Fibroblast of gingiva (primary cell): ENCODE results near the gene ZKSCAN8.
"Not testable (repeated sequence)": the region's sequence is repeated elsewhere in the genome, so short reads cannot be mapped to it uniquely, and the experiment has no call there.

Source experiments
- DNase-seq: peaks from one replicate; pipeline ENCODE4 v3.0.0-alpha.2; 2011; ENCODE audit warnings: low read depth

The ZKSCAN8 gene

DNA sequence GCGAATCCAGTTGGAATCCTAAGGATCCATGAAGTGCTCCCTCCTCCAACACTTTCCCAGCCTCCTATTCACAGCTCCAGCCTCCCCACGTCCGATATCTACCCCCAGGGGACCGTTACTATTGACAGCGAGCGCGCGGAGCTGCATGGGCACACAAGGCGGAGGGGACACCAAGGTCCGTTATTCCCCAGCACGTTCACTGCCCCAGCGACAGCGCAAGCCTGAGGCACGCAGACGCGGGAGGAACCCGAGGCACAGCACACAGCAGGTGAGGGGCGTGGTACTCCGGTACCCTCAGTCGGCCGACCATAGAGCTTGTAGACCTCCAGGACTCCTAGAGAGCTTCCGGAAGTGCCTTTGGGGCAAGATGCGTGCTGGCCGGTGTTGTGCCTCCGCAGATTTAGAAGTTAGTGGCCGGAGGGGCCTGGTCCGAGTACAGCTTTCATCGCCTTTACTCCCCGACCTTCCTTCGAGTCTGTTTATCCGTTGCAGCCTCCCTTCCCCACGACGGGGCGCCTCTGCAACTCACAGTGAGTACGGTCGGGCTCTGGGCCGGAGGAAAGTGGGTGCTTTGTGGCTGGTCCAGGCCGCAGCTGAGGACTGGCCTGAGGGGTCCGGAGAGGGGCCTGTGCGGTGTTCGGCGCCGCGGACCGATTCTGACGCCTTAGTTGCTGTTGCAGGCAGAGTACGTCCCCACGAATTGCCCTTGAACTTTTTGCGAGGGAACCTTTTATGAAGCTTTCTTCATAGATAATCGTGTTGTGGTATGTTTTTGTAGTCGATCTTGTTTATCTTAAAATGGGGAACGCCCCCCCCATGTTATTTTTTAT is at the start of gene ZKSCAN8:
TSS of gene ZKSCAN8 (plus strand) at position 384 of the 830 bp plus-strand sequence. CDS start 6,525 bp downstream, outside the sequence.
- DNase-seq: peak; percentile 87

DNA sequence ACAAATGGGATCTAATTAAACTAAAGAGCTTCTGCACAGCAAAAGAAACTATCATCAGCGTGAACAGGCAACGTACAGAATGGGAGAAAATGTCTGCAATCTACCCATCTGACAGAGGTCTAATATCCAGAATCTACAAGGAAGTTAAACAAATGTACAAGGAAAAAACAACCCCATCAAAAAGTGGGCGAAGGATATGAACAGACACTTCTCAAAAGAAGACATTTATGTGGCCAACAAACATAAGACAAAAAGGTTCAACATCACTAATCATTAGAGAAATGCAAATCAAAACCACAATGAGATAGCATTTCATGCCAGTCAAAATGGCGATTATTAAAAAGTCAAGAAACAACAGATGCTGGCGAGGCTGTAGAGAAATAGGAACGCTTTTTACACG is 39.5 kb upstream of the ZKSCAN8 start:
- DNase-seq: not testable (repeated sequence)

DNA sequence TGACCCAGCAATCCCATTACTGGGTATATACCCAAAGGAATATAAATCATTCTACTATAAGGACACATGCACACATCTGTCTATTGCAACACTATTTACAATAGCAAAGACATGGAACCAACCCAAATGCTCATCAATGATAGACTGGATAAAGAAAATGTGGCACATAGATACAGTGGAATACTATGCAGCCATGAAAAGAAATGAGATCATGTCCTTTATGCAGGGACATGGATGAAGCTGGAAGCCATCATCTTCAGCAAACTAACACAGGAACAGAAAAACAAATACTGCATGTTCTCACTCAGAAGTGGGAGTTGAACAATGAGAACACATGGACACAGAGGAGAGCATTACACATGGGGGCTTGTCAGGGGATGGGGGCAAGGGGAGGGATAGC is 39.0 kb upstream of the ZKSCAN8 start:
- DNase-seq: not testable (repeated sequence)

DNA sequence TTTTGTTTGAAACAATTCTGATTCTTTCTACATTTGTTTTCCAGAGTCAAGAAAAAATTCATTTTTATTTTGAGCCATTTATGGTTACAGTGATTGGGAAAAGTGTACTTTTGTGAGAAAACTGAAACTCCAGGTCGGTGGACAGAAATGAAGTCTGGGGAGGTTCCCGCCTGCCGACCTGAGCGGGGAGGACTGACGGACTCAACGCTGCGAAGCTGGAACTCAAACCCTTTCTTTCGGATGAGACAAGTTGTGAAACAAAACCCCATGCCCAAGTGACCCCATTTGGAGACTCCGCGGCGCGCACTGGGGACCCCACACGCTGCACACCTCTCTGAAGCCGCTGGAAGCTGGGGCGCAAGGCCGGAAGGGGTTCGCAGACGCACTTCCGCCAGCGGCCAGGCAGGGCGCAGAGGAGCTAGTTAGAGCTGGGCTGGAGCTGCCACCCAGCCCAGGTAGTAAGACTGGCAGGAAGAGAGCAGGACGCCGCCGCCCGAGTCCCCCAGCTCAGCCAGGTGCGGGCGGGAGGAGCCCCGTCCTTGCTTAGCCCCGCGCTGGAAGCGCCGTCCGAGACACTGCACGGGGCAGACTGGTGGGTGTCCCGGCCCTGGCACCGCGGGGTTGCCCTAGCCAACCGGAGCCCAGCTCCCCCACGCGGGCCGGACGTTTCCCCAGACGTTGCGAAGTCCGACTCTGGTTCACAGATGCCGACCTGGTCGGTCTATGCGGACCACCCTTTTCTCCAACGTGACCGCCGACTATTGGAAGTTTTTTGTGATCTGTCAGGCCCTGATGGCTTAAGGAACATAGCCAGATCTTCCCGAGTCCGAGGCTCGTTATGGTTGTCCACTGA is 37.1 kb upstream of the ZKSCAN8 start:
- peak; percentile 79 for DNase-seq

DNA sequence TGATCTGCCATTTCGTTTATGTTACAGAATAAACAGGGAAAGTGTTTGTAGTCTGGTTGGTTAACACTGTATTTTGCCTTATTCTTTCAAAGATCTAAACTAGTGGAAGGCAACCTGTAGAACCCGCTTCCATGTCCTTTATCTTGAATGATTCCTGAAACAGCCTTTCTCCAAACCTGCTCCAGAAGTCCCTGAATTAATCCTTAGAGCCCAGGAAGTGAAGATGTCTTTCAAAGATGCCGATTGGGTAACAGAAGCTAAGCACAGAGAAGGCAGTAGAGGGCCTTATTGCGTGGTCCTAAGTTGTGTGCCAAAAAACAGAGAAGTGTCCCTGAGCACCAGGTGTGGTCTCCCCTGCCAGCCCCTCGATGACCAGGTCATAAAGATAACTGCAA is 36.4 kb upstream of the ZKSCAN8 start:
- DNase-seq: peak; percentile 4

DNA sequence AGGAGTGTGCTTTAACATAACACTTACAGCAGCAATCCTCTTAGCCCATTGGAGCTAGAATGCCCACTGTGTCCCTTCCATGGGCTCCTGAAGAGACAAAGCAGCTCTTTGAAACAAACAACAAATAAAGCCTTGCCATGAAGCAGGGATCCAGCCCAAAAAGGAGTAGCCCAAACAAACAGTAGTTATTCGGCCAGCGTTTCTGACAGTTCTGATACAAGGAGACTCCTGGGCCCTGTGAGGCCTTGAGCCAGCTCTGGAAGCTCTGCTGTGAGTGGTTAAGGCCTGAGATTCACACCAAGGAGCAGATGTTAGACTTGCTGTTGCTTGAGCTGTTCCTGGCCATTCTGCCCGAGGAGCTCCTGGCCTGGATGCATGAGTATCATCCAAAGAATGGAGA is 34.2 kb upstream of the ZKSCAN8 start:
- DNase-seq: no peak

DNA sequence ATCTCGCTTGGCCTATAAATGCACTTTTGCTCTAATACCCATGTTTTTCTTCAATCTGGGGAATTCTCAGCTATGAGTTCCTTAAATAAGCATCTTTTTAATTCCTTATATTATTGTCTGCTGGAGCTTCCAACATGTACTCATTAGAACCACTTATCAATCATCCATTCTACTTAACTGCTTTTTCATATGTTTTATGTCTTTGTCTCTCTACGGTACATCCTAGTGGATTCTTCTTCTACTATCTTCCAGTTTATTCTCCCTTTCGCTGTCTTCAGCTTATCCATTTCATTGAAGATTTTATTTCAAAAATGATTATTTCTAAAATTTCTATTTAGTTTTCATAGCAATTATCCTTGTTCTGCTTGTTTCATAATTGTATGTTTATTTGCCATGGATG is 29.7 kb upstream of the ZKSCAN8 start:
- no peak for DNase-seq

DNA sequence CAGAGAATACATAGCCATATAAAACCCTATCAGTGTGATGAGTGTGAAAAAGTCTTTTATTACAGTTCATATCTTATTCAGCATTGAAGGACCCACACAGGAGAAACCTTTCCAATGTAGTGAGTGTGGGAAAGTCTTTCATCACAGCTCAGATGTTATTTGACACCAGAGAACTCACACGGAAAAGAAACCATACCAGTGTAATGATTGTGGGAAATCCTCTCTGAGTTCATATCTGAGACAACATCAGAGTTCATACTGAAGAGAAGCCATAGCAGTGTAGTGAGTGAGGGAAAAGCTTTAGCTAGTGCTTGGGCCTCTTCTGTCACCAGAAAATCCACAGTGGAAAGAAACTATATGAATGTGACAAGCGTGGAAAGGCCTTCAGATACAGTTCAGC is 25.9 kb upstream of the ZKSCAN8 start:
- no peak for DNase-seq

DNA sequence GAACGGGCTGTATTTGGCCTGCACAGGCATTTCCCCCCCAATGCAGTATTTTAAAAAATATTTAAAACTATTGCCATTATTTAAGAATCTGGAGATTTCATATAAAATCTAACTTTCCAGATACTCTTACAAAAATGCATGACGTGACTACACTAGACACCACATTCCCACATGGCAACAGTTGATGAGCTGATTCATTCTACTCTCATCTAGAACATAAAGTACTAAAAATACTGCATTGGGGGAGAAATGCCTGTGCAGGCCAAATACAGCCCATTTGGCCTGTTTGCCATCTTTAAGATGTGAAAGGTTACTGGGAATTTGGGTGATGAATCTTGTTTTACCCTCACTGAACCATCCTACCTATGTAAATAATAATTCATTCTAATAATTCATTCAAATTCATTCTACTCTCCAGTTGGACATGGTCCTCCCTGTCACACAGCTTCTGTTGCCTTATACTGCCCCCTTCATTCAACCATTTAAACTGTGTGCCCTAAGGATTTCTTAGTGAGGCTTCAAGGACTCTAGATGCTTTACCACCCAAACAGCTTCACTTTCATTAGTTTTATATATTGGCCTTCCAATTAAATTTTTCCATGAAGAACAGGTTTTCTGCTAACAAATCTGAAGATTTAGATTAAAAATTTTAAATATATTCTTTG is 24.2 kb upstream of the ZKSCAN8 start:
- DNase-seq: no peak

DNA sequence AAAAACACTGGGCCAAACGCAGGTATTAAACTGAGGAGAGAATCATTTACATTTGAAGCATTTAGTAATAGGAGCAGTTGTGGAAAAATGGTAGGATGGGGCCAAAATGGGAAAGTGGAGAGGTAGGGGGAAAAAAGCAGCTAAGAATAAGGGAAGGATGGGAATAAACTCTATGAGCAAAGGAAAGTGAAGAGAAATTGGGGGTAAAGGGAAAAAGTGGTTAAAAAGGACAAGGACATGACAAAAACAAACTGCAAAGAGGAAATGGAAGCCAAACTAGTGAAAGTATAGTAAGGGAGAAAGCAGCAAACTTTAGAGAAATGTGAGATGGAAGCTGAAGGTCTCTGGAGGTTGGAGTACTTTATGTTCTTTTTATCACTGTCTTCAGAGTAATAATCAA is 23.5 kb upstream of the ZKSCAN8 start:
- no peak for DNase-seq

DNA sequence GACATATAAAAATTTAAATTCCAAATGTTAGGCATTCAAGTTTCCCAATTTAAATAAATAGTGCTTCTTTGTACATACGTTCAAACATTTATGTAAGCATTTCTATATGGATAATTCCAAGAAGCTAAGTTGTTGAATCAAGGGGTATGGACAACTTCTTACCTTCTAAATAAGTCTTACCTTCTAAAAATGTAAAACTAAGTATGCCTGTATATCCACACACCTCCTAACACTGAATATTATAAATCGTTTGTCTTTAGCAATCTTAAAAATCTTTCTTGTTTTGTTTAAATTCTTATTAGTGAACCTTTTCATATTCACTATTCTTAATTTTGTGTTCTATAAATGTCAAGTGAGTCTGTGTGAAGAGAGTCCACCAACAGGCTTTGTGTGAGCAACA is 19.8 kb upstream of the ZKSCAN8 start:
- DNase-seq: no peak

DNA sequence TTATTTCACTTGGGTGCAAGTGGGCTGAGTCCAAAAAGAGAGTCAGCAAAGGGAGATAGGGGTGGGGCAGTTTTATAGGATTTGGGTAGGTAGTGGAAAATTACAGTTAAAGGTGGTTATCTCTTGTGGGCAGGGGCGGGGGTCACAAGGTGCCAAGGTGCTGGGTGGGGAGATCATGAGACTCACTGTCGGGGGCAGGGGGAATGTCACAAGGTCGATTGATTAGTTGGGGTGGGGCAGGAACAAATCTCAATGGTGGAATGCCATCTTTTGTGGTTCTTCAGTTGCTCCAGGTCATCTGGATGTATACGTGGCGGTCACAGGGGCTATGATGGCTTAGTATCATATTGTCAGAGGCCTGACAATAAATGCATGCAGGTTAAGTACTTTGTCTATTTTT is 19.4 kb upstream of the ZKSCAN8 start:
- not testable (repeated sequence) for DNase-seq

DNA sequence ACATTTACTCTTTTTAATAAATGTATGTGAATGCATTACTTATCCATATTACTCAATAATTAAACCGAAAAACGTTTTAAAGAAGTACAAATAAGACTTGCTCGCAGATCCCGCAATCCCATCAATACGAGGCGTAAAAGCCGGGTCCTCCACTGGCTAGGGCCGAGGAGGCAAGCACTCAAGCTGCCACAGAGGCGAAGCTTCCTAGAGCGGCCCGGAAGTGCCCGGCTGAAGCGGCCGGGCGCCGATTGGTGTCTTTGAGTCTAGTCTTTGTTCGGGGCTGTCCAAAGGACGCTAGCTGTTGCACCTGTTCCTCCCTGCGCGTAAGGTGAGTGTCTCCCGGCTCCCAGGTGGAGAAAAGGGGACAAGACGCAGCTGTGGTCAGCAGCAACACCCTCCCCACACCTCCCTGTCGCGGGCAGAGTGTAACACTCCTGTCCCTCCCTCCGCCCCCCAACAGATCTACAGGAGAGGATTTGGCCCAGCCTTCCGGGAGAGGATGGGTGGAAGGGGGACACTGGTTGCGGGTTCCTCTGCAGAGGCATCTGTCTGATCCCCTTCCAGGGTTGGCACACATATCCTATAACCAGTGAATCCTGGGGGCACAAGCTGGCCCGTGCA is 17.2 kb upstream of the ZKSCAN8 start, which contains the start of gene ZSCAN16:
TSS of gene ZSCAN16 (plus strand) at position 260 of the 621 bp plus-strand sequence. CDS start 835 bp downstream, outside the sequence.
- peak; percentile 80 for DNase-seq

DNA sequence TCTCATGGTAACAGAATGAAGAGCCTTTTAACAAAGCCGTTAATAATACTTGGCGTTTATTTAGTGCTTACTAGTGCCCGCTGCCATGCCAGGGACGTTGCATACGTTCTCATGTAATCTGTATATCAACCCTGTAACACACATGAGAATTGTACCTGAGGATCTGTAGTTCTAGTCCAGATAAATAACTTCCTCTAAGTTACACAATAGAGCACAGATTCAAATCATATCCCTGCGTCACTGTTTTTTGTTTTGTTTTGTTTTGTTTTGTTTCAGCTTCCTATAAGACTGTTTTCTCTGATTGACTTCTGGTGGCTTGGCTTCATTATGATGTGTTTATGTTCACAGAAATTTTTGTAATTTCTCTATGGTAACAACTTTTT is 16.7 kb upstream of the ZKSCAN8 start:
- DNase-seq: no peak

DNA sequence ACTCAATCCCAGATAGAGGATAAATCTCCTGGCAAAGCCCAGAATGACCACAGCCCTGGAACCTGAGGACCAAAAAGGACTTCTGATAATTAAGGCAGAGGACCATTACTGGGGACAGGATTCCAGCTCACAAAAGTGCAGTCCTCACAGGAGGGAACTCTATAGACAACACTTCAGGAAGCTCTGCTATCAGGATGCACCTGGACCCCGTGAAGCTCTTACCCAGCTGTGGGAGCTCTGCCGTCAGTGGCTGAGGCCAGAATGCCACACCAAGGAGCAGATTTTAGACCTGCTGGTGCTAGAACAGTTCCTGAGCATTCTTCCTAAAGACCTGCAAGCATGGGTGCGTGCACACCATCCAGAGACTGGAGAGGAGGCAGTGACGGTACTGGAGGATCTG is 16.3 kb upstream of the ZKSCAN8 start:
- DNase-seq: no peak

DNA sequence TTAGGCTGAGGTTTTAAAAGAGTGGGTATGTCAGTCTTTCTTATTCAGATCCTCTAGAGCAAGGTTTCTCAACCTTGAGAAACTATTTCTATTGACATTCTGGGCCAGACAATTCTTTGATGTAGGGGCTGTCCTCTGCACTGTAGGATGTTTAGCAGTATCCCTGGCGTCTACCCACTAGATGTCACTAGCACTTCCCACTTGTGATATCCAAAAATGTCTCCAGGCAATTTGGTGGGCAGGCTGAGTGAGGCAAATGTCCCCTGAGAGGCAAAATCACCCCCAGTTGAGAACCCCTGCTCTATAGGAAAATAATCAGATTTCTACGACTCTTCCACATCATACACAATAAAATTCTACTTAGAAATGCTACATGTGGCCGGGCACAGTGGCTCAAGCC is 7.7 kb upstream of the ZKSCAN8 start:
- peak; percentile 43 for DNase-seq

DNA sequence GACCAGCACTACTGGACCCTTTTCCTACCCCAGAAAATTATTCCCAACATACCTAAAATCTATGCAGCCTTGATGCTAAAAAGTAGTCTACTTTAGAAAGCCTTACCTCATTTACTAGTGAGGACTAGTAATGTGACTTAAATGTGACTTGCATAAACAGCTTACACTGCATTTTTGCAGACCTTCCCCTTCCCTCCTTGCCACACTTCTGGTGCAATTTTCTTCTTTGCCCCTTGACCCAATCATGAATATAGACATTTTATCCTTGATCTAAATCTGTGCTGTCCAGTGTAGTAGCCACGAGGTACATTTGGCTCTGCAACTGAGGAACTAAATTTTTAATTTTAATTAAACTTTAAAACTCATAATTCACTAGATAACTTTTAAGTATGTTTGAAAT is 7.0 kb upstream of the ZKSCAN8 start:
- no peak for DNase-seq

DNA sequence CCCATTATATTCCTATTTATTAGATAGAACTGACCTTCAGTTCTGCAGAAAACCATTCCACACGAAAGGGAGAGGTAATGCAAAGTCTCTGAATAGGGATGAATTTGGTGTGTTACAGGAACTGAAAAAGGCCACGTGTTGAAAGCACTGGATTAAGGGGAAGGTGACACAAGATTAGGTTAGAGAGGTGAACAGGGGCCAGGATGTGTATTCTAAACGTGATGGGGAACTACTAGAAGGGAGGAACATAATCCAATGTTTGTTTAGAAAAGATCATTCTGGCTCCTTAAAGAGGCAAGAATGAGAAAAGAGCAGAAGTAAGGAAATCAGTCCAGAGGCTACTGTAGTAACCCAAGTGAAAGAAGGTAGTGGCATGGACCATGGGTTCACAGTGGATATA is 6.3 kb upstream of the ZKSCAN8 start:
- DNase-seq: no peak

DNA sequence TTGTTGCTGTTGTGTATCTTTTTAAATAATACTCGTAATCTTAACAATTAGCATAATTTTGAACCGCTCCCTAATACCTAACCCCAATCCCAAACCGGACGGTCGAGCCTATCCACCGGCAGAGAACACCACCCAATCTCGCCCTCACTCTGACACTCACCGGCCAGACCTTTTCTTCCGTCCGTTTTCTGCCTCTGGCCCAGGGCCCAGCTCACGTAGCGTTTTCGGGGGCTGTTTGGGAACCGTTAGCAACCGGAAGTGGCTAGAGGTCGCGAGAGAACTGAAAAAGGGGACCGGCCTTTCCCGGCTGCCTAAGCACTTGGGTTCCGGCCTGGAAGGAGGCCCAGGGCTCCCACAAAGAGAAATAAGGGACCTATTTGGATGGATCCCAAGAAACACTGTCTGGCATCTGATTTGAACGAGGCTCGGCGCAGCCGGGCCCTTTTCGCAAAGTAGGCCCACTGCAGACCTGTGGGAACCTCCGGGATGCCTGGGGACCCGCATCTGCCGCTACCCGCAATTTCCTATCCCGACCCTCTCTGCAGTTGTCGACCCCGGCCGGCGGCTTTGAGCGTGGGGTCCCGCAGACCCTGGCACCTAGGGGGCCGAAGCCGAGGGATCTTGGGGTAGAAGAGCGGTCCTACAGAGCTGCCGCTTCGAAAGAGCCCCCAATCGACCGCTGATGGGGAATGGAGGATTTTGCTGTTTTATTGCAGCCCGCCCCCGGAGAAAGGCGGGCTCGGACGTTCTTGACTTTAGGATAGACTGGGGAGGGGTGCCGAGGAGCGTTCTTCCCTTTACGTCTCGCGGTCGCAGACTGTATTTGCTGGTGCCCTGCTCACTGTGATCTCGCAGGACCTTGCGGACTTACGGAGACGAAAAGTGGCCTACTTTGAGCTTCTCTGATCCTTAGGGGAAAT is 4.8 kb upstream of the ZKSCAN8 start:
- peak; percentile 96 for DNase-seq

DNA sequence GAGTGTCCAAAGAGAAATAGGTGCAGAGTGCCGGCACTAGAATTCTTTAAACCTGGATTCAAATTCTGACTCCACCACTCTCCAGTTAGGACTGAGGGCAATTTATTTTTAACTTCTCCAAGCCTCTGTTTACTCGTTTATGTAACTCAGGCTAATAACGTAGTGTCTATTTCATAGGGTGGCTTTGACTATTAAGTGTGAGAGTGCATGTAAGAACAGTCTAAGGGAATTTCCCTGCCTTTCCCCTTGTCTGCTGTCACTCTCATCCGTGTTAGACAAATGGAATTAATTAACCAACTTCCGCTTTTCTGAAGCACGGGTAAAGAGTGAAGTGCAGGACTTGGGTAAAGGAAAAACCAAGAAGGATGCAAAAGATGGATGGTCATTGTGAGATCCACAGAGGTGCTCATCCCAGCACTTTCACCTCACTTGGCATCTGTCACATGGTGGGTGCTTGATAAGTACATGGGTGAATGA is 4.1 kb upstream of the ZKSCAN8 start:
- DNase-seq: peak; percentile 10
